GM11168 (cell line): Measurements from ENCODE around the gene GPR161.

Experiments
- in situ Hi-C: fragments of 300-500 bp; cut with MboI; formaldehyde crosslinking; loops from one replicate; pipeline ENCODE4 v1.12.0; 2022; ENCODE audit warnings: low sequenced_read_pairs; ENCODE audit not compliant: unreplicated experiment

GPR161 gene

GRCh38 chr1:168148916-168149315 lies 12.2 kb upstream of the GPR161 start:
- in situ Hi-C loops = no loop called here

- in situ Hi-C loops = no loop called here
Measured at GRCh38 chr1:168146626-168147025, 9.9 kb upstream of the GPR161 start.

- in situ Hi-C loops = no loop called here
Measured at GRCh38 chr1:168146160-168146539, 9.4 kb upstream of the GPR161 start.

- in situ Hi-C loops = no loop called here
Measured at GRCh38 chr1:168145184-168146159, 8.7 kb upstream of the GPR161 start.

GRCh38 chr1:168141871-168142385 lies 5.2 kb upstream of the GPR161 start:
- in situ Hi-C loops = no loop called here

DNA sequence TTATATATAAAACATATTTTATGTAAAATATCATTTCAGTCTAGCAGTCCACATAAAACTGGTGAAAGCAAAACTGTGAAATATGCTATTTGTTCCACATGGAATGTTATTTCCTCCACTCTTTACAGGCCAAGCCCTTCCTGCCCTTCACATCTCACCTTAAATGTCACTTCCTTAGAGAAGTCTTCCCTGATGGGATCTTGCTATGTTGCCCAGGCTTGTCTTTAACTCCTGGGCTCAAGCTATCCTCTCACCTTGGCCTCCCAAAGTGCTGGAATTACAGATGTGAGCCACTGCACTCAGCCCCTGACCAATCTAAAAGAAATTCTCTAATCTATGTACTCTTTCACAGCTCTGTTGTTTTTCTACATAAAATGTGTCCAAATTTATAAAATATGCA lies 2.3 kb upstream of the GPR161 start:
- in situ Hi-C loops = no loop called here

- in situ Hi-C loops = no loop called here
Measured at GRCh38 chr1:168138134-168138533, 1.4 kb upstream of the GPR161 start.

GRCh38 chr1:168137515-168137821 lies 738 bp upstream of the GPR161 start:
- in situ Hi-C loops = no loop called here

DNA sequence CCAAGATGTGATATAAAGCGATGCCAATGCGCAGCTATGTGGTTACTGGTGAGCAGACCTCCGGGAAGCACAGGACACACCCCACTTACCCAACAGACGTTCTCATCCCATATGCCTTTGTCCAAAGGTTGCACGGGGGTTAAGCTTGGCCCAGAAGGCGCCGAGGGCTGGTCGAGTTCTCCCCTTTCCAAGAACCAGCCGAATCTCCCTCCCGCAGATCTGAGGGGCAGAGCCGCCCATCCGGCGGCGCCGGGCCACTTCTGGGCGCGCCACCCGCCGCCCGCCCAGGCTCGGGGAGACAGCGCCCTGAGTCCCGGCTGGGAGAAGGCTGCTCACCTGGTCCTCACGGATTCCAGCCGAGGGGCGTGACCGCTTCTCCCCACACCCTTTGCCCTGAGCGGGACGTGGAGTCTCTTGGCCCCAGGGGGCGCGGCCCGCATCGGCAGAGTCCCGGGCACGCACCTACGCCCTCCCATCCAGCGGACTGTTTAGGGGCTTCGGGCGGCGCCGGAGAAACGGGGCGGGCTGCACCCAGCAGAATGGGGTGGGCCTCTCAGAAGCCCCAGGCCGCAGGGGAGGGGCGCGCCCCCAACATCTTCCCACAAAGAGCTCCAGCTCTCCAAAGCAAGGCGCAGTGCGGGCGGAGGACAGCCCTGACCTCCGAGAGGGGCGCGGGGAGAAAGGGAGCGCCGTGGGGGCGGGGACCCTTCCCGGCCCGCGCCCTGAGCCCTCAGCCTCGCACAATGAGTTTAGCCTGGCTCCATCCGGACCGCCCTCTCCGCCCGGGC lies 615 bp downstream of the GPR161 start:
- in situ Hi-C loops = no loop called here

DNA sequence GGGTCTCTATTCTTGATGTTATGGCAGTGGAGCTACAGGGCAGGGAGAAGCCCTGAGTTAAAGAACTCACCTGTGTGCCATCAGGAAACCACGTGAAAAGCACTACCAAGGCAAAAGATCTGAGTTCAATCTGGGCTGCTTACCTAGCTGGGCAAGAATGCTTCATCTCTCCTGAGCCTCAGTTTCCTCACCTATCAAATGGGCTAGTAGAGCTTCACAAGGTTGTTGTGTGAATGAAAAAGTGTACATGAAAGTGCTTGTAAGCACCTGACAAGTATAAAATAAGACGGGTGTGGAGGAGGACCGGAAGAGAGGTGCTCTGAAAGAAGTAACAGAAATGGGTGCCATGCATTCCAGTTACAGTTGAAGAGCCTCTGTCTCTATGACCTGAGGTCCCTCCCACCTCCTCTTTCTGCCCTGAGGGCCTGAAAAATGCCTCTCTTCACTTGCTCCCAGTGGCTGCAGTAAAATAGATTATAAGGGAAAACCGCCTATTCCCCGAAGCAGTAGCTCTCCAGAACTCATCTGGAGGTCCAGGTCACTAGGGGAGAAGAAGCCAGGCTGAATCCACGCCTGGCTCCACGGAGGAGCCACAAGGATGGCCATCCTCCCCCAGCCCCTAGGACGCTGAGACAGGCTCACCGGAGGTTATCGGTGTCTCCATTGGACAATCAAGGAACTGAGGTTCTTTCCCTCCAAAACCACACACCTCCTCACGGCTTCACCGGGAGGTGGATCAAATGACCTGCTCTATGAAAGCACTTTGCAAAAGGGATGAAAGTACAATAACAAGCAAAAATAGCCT lies 1.4 kb downstream of the GPR161 start:
- in situ Hi-C loops = no loop called here

- in situ Hi-C loops = no loop called here
Measured at GRCh38 chr1:168134642-168135041, 2.1 kb downstream of the GPR161 start.

GRCh38 chr1:168134132-168134531 lies 2.6 kb downstream of the GPR161 start:
- in situ Hi-C loops = no loop called here

- in situ Hi-C loops = no loop called here
Measured at GRCh38 chr1:168129933-168130332, 6.8 kb downstream of the GPR161 start.

GRCh38 chr1:168127503-168127902 lies 9.2 kb downstream of the GPR161 start:
- in situ Hi-C loops = no loop called here

DNA sequence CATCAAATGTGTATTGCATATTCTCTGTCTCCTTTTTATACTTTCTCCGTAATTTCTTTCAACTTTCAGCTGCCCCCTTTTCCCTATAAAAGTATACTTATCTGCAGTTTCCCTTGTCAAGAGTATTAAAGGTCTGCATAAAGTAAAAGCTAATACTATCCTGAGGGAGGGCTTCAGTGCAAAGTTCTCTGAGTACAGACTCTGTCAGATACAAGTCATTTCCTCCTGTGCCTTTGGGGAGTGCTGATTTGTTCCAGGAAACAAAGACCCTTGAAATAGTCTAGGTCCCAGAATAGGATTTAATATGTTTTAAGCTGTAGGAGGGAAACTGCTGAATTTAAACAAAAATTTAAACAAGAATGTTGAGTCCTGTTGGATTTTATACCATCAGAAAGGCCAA lies 11.7 kb downstream of the GPR161 start:
- in situ Hi-C loops = no loop called here

GRCh38 chr1:168121401-168122011 lies 15.2 kb downstream of the GPR161 start:
- in situ Hi-C loops = no loop called here

- in situ Hi-C loops = no loop called here
Measured at GRCh38 chr1:168119750-168120149, 17.0 kb downstream of the GPR161 start.

- in situ Hi-C loops = no loop called here
Measured at GRCh38 chr1:168116327-168116799, 20.4 kb downstream of the GPR161 start.

DNA sequence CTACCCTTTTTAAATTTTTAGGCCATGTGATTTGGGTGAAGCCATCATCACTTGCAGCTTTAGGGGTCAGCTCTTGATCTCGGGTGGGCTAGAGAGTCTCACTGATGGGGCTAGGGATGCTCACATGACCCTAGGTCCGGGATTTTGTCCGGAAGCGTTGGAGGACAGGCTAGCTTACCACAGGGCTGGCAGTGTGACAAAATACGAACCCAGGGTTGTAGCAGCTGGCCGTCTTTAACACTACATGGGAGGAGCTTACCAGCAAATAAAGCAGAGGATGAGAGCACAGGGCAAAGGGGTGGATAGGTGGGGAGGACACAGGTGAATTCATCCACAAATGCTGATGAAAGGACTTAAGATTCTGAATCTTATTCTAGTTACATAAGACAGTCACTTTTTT lies 21.9 kb downstream of the GPR161 start:
- in situ Hi-C loops = no loop called here
